HG03378 (cell line): Measurements from ENCODE around the gene GPX2.

ENCODE experiments used
- ATAC-seq: cut with Tn5 transposase; IDR thresholded peaks from one replicate; pipeline ENCODE4 v1.9.1; 2021; ENCODE audit warnings: mild to moderate bottlenecking, moderate library complexity; ENCODE audit not compliant: unreplicated experiment

Gene GPX2

DNA sequence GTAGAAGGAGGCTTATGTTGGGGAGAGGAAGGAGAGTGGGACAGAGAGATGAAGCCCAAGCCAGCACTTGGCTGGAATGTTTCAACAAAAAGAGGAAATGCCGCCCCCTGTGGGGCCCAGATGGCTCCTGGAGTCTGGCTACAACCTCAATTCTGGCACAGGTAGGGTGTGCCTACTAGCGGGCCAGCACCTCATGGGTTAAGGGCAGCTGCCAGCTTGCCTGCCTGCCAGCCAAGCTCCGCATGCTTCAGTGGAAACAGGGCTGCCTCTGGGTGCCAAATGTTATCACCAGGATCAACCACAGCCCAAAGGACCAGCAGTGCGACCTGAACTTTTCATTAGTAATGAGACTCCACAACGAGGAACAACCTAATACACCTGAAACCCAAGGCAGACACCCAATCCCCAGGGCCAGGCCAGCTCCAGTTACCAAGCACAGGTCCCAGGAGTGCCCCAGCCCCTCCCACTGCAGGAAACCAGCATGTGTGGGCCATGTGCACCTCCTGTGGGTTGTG, 18.3 kb upstream of the GPX2 start:
- ATAC-seq: no peak

- no peak for ATAC-seq
Observed at GRCh38 chr14:64958743-64959142, 16.2 kb upstream of the GPX2 start.

GRCh38 chr14:64958201-64958600, 15.7 kb upstream of the GPX2 start:
- no peak for ATAC-seq

DNA sequence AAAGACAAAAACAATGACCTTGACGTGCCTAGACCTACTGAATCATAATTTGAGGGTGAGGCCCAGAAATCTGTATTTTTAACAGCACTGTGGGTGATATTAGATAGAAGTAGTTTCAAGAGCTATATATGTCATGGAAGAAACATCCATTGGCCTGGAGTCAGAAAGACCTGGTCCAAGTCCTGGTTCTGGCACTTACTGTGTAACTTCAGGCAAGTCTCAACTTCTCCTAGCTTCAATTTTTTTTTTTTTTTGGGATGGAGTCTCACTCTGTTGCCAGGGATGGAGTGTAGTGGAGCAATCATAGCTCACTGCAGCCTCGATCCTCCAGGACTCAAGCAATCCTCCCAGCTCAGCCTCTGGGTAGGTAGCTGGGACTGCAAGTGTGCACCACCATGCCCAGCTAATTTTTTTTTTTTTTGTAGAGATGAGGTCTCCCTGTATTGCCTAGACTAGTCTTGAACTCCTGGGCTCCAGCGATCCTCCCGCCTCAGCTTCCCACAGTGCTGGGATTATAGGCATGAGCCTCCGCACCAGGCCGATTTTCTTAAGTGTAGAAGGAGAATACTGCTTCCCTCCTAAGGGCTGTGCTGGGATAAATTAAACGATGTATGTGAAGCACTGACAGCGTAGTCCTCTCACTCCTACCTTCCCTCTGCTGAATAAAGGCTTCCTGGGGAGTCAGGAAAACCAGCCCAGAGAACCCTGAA, 14.3 kb upstream of the GPX2 start:
- no peak for ATAC-seq

- ATAC-seq: no peak
Observed at GRCh38 chr14:64955297-64955696, 12.8 kb upstream of the GPX2 start.

DNA sequence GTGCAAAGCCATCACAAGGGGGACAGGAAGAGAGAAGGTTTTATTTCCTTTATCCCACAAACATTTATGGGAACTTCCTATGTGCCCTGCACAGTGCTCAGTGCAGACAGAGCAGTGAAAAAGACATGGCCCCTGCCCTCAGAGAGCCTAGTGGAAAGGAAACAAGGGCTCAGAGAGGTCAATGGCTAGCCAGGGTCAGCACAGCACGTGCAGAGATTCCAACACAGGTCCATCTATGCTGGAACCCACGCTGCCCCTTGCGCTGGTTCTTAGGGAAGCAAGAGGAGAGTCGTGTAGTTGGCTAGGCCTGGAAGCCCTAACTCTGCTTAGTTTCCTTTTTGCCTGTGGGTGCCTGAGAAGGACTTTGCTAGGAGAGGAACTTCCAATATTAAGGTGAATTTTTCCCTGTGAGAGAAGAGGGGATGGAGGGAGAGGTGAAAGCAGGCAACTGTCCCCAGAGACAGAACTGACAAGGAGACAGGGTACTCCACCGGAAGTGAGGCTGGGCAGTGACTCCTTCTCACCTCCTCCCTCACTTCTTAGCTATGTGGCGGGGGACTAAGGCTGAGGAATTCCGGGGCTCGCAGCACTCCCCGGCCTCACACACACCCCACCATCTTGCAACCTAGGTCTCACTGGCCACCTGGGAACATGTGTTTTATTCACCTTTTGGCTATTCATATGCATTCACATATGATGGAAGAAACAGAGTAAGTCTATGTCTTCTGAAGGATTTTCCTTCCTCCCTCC, 12.1 kb upstream of the GPX2 start:
- ATAC-seq: no peak

DNA sequence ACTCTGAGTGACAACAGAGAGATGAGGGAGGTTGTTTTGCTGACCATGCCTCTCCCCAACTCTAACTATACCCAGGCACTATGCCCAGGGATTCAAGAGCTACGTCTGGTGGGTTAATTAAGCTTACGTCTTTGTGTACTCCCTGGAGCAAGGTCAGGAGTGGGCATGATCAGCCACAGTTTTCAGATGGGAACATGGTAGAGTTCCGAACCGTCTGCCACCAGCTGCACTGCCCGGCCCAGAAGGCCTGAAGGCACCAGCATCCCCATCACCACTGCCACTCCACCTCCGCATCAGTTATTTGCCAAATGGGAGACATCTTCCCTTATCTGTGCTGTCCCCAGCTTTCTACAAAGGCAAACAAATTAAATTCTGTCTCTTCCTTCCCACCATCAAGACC, 11.1 kb upstream of the GPX2 start:
- no peak for ATAC-seq

DNA sequence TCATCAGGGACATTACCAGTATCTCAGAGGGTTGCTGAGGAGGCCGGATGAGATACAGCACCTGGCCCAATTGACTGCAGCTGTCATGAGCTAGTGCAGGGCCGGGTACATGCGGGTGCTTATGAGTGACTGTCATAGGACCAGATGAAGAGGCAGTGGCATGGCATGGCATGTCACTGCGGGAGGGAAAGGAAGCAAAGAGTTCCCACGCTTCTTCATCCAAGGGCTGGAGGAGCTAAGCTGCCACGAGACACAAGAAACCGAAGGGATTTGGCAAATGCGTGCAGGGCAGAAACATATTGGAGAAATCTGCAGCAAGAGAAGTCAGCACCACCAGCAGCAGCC, 10.7 kb upstream of the GPX2 start:
- no peak for ATAC-seq

- peak; percentile 64 for ATAC-seq
Observed at GRCh38 chr14:64952598-64953309, 10.2 kb upstream of the GPX2 start.

DNA sequence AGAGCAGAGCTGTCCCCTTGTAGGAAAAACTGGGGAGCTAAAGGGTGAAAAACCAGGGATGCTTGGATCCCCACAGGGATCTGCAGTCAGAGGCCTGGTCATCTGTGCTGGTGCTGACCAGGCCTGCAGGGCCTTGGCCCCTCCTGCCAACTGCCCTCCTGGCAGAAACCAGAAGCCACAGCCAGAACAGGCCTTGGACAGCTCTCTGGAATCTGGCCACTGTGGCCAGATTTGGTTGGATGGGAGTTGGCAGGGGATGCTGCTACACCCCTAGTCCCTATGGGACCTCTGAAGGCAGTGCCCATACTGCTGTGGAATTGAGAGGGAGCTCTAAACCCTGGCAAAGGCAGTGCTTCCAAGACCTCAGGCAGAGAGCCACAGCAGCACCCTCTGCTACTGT, 9.2 kb upstream of the GPX2 start:
- ATAC-seq: no peak

DNA sequence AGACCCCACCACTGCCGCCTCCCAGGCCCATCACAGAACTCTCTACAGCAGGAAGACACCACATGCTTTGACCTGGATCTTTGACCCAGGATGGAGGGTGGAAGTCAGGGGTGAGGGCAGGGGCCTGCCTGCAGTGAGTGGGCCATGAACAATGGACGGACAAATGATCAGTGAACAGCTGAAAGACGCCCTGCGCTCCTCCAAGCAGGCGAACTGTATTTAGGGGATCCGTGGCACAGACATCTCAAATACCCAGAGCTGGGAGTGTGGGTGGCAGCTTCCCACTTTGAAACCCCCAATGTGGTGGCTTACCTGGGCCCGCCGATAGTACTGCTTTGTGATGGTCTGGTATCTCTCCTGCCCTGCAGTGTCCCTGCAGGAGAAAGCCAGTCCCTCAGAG, 8.7 kb upstream of the GPX2 start:
- ATAC-seq: no peak

DNA sequence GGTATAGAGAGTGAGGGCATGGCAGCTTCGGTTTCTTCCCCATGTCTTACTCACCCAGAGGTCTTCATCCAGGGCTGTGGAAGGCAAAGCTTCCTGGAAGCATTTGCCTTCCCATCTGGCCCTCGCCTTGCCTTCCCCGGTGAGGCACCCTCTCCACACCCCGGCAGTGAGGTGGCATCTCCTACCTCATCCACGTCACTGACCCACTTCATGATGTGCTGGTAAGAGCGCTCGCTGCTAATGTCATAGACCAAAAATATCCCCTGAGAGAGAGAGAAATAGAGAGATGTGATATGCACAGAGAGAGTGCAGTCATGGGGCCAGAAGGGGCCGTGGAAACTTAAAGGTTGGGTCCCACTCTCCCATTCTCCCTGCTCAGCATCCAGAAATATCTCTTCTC, 8.3 kb upstream of the GPX2 start:
- no peak for ATAC-seq

DNA sequence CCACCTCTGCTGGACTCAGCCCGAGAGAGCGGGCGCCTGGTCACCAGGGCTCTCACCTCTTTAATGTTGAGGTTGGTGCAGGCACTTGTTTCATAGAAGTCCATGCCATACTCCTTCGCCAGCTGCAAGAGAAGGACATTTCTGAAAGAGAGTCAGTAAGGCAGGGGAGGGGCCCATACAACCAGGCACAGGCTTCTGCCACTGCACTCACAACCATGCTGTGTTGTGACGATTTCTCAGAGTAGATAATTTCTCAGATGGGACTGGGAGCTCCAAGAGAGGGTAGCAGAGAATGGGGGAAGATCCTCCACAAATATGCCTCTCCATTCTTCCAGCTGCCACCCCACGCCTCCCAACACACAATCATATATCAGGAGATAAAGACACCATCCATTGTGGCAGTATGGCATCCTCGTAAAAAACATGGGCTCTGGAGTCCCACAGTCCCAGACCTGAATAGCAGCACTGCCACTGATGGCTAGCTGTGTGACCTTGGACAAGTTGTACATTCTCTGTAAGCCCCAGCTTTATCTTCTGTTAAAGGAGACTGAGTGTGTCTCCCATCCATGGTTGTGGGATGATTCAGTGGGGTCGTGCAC, 6.2 kb upstream of the GPX2 start:
- ATAC-seq: no peak

GRCh38 chr14:64947710-64948611, 5.4 kb upstream of the GPX2 start:
- no peak for ATAC-seq

DNA sequence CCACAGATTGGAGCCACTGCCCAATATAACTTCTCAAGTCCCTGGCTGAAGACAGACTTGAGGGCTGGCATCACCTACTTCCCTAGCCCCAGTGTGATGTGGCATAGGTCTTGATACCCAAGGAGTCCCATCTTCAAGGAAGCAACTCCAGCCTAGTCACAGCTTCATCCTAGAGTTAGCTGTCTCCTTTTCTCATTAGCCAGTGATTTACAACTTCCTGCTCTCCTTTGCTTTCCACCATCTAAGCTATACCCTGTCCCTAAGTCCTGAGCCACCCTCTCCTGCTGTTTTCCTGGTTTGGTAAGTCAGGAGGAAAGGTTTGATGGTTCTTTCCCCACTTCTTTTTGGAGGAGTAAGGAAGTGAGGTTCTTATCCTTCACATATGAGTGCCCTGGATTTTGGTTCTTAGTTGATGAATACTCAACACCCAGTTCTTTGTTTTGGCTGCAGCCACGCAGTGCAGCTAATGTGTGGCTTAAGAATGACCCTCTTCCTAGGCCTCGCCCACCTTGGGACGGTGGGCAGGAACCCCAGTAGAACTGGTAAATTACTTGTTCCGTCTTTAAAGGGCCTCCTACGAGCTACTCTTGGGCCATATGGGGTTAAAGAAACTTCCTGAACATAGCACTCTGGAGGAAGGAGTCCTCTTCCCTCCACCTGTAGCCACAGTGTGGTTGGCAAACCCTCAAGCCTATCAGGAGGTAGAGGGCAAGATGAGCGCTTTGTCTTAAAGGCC, 3.9 kb upstream of the GPX2 start:
- ATAC-seq: no peak

GRCh38 chr14:64945431-64946178, 3.1 kb upstream of the GPX2 start:
- ATAC-seq: no peak

DNA sequence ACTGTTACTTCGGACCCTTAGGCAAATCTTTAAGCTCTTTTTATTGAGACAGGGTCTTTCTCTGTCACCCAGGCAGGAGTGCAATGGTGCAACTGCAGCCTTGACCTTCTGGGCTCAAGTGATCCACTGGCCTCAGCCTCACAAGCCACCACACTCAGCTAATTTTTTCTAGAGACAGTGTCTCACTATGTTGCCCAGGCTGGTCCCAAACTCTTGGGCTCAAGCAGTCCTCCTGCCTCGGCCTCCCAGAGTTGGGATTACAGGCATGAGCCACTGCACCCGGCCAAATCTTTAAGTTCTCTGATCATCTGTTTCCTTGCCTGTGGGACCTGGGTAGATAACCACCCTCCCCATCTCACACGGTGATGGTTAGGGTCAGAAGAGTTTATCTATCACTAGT, 2.3 kb upstream of the GPX2 start:
- no peak for ATAC-seq

DNA sequence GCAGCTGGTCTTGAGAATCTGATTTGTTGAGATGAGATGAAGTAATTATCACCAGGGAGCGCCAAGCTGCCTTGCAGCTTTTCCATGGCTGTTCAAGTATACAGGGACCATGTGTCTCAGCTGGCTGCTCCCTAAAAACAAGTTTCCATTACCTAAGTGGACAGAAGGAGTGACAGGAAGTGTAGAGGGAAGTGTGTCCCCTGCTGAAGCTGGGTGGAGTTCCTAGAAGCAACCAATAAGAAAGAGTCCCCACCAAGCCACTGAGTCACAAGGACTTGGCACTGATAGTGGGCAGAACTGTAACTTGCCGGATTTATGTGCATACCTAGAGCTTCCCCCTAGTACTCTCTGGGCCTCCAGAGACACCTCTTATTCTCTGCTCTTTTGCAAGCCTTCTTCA, 1.5 kb upstream of the GPX2 start:
- no peak for ATAC-seq

DNA sequence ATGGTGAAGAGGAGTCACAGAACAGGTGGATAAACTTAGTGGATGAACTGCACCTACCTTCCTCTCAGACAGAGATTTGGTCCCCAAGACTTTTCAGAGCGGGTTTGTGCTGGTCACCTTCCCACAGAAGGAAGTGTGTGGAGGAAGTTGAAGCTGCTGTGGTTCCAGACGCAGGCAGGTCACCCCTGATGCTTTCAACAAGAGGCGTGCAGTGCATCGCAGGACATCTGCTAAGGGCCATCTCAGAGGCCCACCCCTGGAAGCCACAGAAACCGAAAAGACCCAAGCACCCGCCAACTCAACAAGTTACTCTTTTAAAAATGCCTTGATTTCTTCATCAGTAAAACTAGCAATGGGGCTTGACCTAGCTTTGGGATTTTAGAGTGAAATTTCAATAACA, 1.0 kb upstream of the GPX2 start:
- no peak for ATAC-seq
